GM18909 (cell line): ENCODE data around the gene IL21R.

Experiments
- ATAC-seq: cut with Tn5 transposase; IDR thresholded peaks from one replicate; pipeline ENCODE4 v1.9.1; 2021; ENCODE audit warnings: mild to moderate bottlenecking; ENCODE audit not compliant: unreplicated experiment, poor library complexity

The IL21R gene

DNA sequence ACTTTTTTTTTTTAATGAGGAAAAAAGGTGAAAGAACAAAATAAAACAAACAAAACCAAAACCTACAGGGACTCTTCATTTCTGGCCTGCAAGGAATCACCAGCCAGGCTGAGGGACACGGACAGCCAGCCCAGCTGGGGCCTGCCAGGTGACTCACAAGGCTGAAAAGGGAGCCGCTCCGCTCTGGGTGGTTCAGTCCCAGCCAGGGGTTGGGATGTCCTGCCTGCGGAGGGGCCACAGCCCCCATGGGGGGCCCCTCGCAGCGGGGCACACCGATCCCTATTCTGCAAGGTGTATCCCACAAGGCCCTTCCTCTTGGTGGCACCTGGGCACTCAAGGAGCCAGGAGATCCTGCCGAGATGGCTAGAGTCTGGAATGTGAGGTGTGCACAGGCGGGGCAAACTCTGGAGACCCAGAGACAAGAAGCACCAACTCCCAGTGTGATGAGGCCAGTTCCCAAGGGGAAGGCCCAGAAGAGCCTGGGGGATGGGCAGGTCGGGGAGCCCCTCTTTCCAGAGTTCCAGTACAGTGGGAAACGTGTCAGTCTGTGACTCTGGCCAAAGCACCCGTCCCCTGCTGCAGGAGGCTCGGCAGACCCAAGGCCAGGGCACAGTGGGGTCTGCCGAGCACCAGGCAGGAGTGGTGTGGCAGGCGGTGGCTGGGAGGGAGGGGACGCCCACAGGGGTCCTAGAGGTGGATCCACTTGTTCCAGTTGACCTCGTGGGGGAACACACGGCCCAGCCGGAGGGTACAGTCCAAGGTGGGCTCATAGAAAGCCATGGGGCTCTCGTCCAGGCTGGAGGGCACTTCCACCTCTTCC lies 58.9 kb downstream of the IL21R start:
- ATAC-seq: no peak

DNA sequence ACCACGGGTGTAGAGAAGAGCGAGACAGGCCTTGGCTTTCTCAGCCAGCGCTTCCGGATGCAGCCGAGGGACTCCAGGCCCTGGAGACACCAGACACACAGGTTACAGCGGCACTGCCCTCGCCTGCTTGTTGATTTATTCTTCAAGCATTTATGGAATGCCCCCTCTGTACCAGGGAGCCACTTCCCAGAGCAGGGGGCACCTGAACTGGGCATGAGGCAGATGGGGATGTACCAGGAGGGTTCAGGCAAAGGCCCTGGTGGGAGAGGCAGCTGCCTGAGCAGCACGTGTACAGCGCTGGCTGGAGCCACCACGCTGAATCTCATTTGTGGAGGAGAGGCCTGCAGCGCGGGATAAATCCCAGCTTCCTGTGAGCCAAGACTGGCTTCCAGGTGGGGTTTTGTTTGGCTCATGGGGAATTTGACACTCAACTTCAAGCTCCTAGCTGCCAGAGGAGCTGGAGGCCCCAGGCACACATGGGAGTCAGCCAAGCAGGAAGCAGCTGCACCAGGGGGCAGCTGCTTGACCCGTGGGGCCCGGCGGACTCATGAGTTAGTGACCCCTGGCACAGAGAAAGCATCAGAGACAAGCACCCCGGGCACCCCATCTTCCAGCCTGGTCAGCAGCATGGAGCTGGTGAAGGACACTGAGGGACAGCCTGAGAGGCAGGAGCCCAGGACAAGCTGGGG lies 59.7 kb downstream of the IL21R start:
- ATAC-seq: no peak

DNA sequence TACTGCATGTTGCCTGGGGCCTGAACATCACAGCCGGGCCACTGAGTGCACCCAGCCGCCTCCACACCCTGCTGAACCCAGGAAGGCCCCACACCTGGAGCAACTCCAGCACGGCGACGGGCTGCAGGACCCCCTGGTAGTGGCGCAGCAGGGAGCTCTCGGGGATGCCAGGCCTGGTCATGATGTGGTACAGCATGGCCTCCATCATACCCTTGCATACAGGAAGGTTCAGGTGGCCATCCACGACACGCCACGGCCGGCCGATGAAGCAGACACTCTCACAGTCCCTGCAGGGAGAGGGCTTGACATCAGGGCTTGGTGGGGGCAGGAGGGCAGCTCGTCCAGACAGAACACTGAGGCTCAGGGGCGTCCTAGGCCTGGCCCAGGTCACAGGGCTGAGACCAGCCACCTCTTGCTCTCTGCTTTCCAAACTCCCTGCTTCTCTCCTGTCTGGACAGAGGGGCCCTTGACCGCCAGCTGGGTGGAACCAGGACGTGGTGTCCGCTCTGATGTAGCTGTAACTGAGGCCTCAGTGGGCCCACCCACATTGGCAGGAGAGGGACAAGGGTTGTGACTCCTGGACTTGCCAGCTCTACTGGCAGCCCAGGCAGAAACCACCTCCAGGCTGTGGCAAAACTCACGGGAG lies 60.3 kb downstream of the IL21R start:
- no peak for ATAC-seq

DNA sequence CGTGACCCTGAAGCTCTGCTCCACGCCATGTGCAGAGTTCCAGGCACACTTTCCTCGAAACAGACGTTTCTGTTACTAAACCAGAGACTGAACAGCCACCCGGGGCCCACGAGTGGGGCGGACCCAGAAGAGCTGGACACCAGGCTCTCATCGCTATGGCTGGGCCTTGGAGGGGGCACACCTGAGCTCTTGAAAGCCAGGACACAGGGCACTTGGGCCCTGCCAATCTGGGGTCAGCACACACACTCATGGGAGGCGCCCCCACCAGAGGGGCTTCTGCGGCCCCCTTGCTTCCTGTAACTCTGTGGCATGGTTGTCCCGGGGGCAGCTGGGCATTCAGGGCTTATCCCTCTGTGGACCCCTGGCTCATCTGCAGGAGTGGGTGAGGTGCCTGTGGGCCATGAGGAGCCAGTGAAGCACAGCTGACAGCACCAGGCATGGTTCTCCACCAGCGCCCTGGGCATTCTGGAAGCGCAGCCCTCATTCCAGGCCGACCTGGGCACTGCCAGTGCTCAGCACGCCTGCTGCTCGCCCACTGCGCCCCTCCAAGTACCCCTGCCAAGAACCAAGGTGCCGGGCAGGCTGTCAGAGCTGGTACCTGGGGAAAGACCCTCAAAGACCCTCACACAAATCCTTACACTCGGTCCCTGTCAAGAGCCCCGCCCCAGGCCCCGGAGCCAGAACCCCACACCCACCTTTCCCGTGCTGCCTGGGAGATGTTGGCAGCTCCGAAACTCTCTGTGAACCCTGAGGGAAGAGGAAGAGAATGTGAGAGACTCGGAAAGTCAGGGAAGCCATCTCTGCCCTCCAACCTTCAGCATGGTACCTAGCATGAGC lies 61.1 kb downstream of the IL21R start:
- no peak for ATAC-seq

DNA sequence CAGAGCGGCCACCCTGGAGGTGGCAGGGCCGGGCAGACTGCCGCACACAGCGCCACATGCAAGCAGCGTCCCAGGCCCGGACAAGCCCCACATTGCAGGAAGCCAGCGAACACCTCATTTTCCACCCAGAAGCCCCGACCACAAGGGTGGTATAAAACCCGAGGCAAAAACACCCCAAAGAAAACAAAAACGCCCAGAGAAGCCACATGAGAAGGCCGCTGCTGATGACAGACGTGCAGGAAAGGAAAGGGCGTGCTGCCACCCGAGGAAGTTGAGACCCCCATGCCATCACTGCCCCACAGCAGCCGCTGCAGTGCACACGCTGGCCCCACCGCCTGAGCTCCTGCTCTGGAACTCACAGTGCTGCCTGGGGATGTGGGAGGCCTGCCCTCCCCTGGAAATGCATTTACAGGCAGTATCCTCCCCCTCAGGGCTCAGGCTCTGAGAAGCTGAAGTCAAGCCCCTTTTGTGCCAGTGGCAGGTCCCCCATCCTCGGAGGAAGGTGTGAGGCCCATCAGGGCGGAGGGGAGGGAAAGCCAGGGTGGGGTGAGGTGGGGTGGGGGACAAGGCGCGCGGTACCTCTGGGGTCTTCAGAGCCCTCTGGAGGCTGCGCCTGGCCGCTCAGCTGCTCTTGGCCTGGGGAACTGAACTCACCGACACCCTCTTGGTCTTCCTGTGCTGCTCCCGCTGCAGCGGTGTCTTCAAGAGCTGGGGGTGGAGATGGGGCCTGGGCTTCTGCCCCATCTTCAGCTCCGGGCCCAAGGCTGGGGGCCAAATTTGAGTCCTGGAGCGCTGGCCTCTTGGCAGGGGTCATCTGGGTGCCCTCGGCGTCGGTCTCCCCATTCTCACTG lies 62.0 kb downstream of the IL21R start:
- no peak for ATAC-seq

DNA sequence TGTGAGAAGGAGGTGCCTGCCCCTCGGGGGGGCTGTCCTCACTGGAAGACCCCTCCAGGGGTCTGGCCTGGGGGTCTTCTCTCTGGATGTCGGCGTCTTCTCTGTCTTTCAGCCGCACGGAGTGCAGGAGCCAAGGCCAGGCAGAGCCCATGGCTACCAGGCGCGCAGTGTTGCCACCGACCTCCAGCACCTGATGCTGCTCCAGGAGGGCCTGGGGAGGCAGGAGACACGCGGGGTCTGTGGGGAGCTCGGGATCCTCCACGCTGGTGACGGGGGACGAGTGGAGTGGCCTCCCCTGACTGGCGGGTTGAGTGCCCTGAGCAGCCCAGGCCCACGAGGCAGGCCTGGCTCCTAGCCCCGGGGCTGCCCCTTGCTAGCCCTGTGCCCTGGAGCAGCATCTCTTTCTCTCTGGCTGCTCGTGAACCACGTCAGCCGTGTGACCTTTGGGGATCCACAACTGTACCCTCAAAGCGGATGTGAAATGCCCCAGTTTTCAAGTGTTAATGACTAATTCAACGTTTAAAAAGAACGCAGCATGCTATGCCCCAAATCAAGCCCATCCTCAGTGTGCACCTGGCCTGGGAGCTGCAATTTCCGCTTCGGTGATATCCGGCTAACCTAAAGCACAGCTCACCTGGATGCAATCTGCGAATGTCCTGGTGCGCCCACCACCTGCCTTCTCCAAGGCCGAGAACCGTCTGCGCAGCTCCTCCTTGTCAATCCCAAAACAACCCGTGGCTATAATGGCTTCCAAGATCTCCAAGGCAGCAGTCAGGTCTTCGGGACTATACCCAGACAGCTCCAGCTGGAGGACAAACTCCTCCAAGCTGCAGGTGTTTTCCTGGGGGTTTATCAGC lies 62.9 kb downstream of the IL21R start:
- no peak for ATAC-seq

DNA sequence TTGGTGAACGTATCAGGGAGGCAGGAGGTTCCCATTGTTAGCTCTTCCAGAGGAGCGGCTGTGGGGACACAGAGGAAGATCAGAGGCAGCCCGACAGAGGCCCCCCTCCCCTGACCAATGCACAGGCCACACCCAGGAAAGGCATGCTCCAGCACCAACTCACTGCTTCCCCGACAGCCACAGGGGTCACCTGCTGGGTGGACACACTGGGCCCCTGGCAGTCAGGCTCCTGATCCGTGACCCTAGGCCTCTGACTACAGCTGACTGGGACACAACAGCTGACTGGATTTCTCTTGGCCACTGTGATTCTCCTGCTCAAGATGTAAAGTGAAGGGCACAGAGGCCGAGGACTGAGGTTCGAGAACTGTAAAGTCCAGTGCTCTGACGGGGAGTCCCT lies 63.5 kb downstream of the IL21R start:
- ATAC-seq: no peak

DNA sequence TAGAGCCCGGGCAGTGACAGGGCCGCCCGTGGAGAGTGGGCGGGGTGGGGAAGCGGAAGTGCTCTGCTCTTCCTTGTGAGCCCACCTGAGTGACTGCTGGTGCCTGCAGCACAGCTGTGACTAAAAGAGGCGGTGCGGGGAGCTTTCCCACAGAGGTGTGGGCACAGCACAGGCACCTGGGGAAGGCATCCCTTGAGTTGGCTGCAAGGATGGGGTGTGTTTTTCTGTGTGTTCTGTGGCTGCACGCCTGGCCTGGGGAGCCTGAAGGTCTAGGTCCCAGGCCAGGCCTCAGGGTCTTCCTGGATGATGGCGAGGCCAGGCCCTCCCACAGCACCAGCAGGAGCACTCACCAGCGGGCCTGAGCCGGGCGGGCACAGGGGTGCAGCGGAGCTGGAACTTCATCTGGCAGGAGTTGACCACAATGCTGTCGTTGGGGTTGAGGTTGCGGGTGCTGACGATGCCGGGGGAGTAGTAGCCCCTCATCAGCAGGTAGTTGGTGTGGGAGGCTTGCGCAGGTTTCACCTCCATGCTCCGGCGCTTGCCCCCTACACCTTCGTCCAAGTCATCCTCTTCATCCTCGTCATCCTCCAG lies 67.1 kb downstream of the IL21R start:
- ATAC-seq: no peak

DNA sequence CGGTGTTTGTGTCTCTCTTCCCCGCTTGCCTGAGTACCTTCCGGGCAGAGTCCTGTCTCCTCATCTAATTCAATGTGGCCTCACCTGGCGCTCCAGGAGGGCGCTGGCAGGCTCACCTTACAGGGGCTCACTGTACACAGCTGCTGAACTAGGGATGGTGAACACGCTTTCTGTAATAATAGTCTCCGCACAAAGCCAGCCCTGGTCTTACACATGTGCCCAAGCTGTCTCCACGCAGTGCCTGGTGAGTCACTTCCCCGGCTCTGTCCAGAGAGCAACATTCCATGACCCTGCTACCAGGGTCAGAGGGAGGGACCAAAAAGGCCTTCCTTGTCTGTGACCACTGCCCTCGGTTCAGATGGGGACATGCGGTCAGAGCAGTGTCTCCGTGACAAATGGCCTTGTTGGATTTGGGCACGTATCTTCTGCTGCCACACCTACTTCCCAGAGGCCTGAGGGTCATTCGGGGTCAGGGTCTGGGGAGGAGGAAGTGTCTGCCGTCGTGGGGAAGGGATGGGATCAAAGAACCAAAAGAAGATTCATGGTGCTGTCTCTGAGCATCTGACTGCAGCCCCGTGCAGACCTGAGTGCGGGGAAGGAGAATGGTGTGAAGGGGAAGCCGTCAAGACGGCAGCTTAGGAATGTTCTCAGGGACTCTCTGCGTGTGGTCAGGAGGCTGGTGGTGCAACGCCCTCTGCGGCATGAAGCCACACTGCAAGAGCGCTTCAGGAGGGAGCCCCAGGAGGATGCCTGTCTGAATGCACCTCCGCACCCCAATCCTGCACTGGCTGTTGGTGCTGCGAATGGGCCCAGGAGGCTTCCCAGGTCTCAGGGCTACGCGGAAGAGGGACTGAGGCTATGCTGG lies 68.8 kb downstream of the IL21R start:
- no peak for ATAC-seq

DNA sequence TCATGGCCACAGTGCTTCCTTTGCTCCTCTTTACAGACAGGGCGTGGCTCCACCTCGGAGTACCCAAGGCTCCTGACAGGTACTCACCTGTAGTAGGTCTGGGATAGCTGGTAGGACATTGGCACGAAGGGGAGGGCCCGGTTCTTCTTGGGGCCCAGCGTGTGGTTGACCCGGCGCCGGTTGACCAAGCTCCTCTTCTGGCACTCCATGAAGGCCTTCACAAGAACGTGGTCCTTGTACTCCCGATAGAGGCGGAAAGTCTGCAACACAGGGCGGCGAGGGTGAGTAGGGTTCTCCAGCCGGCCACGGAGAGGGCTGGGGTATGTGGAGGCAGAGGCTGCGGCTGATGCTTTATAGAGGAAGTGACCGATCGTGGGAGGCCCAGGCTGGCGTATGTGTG lies 69.7 kb downstream of the IL21R start:
- no peak for ATAC-seq

DNA sequence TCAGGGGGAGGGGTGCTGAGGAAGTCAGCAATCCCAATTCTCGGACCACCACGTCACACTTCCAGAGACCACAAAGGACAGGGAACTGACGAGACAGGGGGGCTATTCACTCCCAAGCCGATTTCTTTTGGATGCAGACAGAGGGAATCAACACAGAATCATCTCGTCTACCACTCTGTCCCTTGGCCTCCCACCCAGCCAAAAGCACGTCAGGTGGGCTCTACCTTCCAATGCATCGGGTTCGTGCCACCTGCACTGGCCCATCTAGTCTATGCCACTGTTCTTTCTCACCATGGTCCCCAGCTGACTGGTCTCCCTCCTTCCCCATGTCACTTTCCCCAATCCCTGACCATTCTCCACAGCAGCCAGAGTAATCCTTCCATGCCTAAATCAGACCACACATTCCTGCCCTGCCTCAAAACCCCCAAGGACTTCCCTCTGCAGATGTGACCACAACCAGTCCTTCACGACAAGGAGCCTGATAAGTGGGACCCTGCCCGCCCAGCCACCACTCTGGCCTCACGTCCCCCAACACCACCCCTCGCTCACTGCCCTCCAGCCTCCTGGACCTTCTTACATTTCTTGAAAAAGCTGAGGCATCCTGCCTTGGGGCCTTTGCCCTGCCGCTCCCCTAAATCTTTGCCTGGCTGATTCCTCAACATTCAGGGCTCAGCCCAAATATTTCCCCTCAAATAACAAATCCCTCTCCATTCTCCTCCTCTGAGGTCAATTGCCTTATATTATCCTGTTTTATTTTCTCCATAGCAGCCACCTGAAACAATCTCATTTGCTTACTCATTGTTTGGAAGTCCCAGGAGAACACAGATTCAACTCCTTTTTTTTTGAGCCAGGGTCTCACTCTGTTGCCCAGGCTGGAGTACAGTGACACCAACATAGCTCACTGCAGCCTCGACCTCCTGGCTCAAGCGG lies 70.4 kb downstream of the IL21R start:
- ATAC-seq: no peak

DNA sequence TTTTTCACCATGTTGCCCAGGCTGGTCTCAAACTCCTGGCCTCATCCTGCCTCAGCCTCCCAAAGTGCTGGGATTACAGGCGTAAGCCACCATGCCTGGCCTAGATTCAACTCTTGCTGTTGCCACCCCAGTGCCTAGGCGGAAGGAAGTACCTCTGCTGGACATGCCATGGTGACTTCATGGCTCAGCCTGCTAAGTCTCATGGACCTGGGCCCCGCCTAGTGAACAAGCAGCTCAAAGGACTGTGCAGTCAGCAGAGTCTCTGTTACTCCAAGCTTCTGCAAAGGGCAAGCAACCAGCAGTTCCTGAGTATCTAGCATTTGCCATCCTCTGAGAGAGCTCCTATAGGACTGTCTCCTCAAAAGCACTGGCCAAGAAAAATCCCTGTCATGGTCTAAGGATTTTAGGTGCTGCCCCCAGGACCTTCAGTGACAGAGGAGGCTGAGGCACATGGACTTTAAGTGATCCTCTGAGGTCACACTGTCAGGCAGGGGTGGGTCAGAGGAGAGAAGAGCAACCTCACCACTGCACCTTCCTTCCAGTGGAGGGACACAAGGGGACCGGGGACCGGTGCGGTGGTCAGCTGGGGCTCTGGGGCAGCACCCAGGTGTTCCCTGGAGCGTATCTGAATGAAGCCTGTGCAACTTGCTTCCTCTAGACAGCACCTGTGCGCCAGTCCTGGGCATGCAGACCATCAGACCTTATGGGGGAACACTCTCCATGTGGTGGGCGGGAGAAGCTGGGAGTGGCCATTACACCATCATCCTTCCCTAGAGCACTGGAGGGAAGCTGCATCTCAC lies 71.3 kb downstream of the IL21R start:
- ATAC-seq: no peak

DNA sequence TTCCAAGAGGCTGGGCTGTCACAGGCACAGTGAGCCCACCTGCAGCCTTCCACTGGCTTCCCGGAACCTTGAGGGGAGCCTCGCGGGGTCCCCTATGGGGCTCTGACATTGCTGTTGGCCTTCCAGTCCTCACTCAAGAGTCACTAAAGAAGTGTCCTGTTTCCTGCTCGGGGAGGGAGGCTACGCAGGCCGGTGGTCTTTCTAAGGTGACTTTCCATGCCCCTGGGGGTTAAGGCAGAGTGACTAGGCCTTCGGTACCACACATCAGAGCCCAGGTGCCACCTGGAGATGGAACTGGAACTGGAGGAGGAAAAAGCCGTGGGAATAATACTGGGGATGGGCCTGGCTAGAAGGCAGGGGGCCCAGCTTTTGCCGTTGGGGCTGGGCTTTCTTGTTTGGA lies 72.1 kb downstream of the IL21R start:
- ATAC-seq: no peak

DNA sequence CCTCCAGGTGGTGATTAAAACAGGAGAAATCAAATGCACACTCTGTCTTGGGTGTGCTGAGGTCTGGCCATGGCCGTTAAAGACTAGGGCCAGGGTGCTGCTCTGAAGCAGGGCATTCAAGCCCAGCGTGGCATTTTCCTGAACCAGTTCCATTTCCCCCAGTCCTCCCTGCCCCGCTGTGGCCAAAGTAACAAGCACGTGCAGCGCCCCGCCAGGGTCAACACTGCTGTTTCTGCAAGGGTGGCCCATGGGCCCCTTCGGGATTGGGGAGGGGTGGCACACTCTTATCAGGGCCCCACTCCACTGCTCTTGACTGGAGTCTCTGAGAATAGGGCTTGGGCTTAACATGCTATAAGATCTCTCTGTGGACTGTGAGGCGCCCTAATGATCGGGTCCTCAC lies 72.9 kb downstream of the IL21R start:
- no peak for ATAC-seq

DNA sequence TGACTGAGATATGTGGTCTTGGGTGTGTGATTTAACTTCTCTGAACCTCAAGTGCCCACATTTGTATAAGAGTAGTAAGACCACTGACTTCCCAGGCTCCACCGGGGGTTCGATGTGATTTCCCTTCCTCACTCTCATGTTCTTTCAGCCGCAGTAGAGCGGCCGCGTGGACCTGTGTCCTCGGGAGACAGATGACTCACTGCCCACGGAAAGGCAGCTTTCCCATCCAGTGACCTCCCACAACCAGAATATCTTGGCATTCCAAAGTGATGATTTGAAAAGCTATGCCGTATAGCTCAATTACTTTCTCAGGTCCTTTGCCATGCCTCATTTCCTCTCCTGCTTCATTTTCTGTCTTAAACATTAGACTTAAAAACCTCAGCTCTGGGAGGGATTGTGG lies 73.6 kb downstream of the IL21R start:
- ATAC-seq: no peak

DNA sequence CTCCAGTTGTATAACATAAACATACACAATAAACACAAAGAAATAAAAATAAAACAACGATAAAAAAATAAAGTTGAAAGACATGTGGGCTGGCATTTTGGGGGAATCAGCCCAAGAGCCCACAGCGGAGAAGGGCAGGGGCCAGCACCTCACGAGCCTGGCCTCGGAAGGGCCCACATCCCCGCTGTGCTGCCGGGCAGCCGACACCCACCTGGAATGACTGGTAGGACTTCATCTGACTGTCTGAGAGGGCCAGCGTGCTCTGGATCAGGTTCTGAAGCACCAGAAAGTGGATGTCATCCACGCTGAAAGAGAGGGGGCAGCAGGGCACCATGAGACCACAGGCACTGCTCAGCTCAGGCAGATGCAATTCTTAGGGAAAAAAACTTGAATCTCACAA lies 74.3 kb downstream of the IL21R start:
- no peak for ATAC-seq
